NCI-H2196 (cell line): ENCODE measurements around the gene DNAJC17.

Experiments
- DNase-seq: peaks from one replicate; lab custom pipeline; 2025; ENCODE audit not compliant: unreplicated experiment; lab: John Stamatoyannopoulos, UW

Gene DNAJC17

DNA sequence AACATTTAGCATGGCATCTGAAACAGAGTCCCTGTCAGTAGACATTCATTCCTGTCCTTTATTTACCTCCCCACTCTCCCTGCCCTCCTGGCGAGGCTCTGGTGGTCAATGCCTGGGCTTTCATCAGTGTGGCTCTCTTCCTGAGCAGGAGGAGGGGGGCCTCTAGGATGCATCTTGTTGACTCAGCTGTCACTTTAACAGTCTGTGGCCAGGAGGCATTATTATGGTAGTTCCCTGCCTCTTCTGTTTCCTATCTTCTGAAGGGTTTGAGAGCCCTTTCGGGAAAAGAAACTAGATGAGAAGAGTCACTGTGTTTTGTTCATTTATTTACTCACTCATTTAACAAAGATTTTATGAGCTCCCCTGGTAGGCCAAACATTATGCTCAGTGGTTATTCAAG lies 23.6 kb upstream of the DNAJC17 start:
- DNase-seq, result peak; percentile 74

GRCh38 chr15:40829115-40829514 lies 21.8 kb upstream of the DNAJC17 start:
- DNase-seq, result no peak

DNA sequence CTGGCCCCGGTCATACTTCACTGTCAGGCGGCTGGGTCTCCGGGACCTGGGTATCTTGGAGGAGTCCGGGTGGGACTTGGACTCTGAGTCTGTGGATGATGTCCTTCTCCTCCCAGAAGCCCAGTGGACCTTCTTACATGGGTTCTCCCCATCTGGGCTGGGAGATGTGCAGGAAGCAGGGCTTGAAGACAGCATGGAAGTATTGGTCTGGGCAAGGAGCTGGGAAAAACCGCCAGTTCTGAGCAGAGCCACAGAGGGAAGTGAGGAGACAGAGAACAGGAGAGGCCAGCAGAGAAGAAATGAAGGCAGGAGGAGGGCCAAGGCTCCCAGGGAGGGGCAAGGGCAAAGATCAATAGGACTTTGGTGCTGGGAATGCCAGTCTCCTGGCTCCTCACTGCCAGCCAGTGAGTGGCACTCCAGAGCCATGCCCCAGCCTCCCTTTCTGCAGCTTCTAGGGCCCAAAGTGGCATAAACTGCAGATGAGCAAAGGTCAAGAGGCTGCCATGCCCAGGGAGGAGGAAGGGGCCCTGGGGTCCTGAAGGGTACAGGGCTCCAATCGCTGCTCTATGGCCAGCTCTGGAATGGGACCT lies 21.3 kb upstream of the DNAJC17 start, which contains the start of gene PPP1R14D:
Gene PPP1R14D, minus strand, starts transcription at position 262 of the 590 bp plus-strand sequence. Its CDS starts 67 bp downstream, at position 195.
- no peak for DNase-seq

- DNase-seq, result no peak
These were observed 19.3 kb upstream of the DNAJC17 start for GRCh38 chr15:40826423-40827075.

DNA sequence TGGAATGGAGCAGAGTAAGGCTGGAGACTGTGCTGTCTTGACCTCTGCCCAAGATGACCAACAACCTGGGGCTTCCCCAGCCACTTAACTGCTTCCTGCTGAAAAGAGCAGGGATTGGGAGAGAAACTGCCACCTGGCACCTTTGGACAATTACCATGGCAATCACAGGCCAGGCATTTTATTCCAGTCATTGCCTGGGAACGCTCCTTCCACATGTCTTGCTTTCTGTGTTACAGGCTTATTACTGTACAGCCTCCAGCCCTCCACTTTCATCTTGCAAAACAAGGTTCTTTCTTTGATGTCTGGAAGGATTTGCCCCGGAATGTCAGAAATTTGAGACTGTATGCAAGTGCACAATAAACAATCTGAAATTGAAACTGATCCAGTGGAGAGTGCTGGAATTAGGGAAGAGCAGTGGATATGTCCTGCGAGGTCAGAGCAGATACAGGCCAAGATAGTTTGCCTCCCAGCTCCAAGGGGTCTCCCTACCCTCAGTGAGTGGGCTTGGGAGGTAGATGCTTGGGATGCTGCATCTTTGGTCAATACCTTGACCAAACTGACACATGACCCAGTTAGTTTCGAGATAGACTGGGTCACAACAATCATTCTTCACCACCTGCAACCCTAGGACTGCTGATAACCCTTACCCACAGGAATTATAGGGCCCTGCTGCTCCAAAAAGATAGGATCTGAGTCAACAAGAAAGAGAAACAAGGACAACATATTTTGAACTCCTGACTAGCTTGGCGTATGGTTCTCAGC lies 18.6 kb upstream of the DNAJC17 start:
- peak; percentile 32 for DNase-seq

- DNase-seq, result no peak
These were observed 16.5 kb upstream of the DNAJC17 start for GRCh38 chr15:40823572-40824343.

GRCh38 chr15:40821195-40821594 lies 13.9 kb upstream of the DNAJC17 start:
- no peak for DNase-seq

- DNase-seq, result no peak
These were observed 11.8 kb upstream of the DNAJC17 start for GRCh38 chr15:40819048-40819447.

DNA sequence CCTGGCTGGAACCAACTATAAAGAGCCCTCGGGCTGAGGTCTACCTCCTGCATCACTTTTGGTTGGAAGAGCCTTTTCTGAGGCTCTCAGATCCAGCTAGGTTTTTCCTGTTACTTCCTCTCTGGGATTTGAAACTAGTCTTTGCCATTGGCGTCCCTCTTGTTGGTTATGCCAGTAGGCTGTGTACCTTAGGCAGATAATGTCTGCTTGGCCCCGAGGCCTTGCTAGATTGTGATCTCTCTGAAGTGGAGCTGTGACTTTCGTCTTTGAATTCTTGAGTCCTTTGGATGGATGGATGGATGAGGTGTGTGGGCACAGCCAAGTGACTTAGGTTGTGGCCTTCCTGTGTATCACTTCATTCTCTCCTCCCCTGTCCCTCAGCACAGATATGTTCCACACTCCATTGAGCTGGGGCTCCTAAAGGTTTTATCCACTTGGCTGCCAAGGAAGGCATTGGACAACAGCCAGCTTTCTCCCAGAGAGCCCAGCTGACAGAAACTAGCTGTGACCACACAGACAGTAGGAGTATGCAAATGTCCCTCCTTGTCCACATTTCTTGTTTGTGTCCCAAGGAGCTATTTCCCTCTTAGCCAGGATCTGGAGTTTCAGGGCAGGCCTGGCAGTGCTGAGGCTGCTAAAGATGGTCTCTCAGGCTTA lies 7.9 kb upstream of the DNAJC17 start:
- DNase-seq, result peak; percentile 40

GRCh38 chr15:40812721-40813425 lies 5.6 kb upstream of the DNAJC17 start:
- no peak for DNase-seq

DNA sequence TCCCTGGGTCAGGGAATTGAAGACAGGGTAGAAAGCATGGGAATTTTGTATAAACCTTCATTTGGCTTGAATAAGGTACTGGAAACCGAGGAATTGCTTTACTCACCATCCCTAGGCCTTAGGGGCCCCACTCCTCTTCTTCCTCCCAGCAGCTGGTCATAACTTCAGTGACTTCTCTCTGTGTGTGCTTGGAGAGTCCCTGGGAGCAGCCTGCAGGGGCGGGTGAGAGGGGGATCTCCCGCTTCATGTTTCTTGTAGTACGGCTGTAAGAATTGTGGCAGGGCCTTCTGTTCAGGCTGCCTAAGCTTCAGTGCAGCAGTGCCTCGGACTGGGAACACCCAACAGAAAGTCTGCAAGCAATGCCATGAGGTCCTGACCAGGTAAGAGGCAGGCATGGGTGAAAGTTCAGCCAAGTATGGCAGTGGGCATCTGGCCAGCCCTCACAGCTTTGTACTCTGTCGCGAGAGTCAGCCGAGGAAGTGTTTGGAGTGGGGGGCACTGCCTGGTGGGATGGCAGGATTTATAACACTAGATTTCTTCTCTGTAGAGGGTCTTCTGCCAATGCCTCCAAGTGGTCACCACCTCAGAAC lies 1.7 kb upstream of the DNAJC17 start:
- no peak for DNase-seq

GRCh38 chr15:40807888-40808461 lies 702 bp upstream of the DNAJC17 start:
- no peak for DNase-seq

GRCh38 chr15:40806672-40807027 lies 623 bp downstream of the DNAJC17 start:
- no peak for DNase-seq

DNA sequence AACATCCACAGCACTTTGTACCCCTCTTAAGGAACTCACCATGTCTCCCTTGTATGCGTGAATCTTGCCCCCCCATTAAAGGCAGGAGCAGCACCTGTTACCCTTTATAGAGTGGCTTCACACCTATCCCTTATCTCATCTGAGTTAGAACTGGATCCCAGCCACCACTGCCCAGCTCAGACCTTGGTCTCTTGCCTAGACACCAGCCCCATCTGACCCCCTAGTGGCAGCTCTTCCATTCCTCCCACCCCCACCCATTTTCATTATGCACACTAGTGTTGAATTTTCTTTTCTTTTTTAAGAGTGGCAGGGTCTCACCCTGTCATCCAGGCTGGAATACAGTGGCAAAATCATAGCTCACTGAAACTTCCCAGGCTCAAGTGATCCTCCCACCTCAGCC lies 3.6 kb downstream of the DNAJC17 start:
- DNase-seq, result no peak

- no peak for DNase-seq
These were observed 4.2 kb downstream of the DNAJC17 start for GRCh38 chr15:40803076-40803475.

GRCh38 chr15:40799523-40799922 lies 7.8 kb downstream of the DNAJC17 start:
- DNase-seq, result no peak

DNA sequence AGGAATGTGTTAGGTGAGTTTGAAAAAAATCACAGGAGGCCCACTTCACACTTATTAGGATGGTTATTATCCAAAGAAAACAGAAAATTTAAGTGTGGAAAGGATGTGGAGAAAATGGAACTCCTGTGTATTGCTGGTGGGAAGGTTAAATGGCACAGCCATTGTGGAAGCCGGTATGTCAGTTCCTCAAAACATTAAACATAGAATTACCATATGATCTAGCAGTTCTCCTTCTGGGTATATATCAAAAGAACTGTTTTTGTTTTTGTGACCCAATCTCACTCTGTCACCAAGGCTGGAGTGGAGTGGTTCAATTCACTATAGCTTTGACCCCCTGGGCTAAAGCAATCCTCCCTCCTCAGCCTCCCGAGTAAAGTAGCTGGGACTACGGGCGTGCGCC lies 10.8 kb downstream of the DNAJC17 start:
- DNase-seq, result no peak

DNA sequence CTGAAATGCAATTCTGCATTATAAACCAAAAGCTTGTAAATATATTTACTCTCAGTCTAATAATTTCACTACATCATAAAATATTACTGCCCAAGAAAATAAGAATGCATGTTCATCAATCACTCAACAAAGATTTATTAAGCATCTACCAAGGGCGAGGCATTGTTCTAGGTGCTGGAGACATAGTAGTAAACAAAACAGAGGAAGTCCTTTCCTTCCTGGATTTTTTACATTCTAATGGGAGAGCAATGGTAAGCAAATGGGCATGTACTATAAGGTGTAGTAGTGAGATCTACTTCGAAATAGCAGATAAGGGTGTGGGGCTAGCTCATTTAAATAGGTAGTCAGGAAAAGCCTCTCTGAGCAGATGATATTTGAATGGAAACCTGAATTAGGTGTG lies 11.2 kb downstream of the DNAJC17 start:
- DNase-seq, result no peak

DNA sequence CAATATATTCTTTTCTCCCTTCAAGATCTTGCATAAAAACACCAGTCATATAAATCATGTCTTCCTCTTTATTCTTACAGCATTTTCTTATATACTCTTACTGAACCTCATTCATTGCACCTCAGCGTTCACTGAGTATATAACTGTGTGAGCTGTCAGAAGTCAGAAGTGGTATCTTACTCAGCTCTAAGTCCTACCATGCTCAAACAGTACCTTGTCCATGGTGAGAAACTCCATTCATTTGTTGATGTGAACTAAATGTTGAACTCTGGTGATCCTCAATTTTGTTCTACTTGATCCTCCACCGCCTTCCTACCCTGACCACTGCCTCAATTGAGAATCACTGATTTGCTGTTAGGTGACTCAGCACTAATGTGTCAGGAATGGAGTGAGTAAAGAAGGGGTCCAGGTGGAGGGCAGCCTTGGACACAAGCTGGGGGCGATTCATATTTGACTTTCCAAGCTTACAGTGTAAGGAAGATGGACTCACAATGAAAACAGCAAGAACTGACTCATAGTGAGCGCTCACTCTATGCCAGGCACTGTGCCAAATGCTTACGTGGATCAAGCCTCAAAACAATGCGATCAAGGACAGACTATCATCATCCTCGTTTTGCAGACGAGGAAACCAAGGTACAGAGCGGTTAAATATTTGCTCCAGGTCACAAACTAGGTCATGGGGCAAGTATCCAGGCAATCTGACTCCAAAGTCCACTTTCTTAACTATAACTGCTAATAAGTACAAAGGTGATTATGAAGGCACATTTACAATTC lies 13.9 kb downstream of the DNAJC17 start:
- DNase-seq, result peak; percentile 35
